ENCODE results near the gene LCP1.

The LCP1 gene

GRCh38 chr13:46195016-46195415, 13.0 kb upstream of the LCP1 start:
- no peak overlapping the region for H3K27ac ChIP-seq (ENCODE audit: extremely low read depth, low read depth, low read length)
- no peak for TF ChIP-seq ZNF600 (tag by site-specific recombination; IDR thresholded peaks at IDR 0.05)
- TF ChIP-seq SALL2 (tag by site-specific recombination; IDR thresholded peaks at IDR 0.05; ENCODE audit: borderline replicate concordance): no peak
- no peak for TF ChIP-seq ZNF274 (IDR thresholded peaks at IDR 0.05; ENCODE audit: low read length)
- TF ChIP-seq ZNF274 (tag by site-specific recombination; IDR thresholded peaks at IDR 0.05; ENCODE audit: borderline replicate concordance): no peak
- TF ChIP-seq WT1 (tag by site-specific recombination; IDR thresholded peaks at IDR 0.05): no peak
- TF ChIP-seq BCL11B (tag by site-specific recombination; IDR thresholded peaks at IDR 0.05; ENCODE audit: low read depth): no peak
- no peak for TF ChIP-seq HIC1 (tag by site-specific recombination; IDR thresholded peaks at IDR 0.05)
- no peak for TF ChIP-seq ZNF426 (tag by site-specific recombination; IDR thresholded peaks at IDR 0.05)
- no peaks in the 10 kb centered on the region for H3K4me1 ChIP-seq (ENCODE audit: control insufficient read depth, insufficient read depth, low read length)
- no peaks in the 10 kb centered on the region for H3K36me3 ChIP-seq (ENCODE audit: control insufficient read depth in 2 of 2, insufficient read depth in 1 of 2, low read length in 2 of 2)
- H3K9me3 ChIP-seq (ENCODE audit: control insufficient read depth, insufficient read depth, low read depth, low read length): no peaks in the 10 kb centered on the region
- CTCF ChIA-PET: no interaction called here
- POLR2A ChIA-PET: no interaction called here
- H3K4me3 ChIP-seq (ENCODE audit: low read depth, low read length): no peak overlapping the region

GRCh38 chr13:46192412-46192811, 10.4 kb upstream of the LCP1 start:
- ChIA-PET CTCF (no interaction called here), POLR2A (no interaction called here)
- Histone ChIP-seq H3K4me3 (ENCODE audit: low read depth, low read length) (no peak overlapping the region), H3K36me3 (ENCODE audit: control insufficient read depth in 2 of 2, insufficient read depth in 1 of 2, low read length in 2 of 2) (no peaks in the 10 kb centered on the region), H3K27ac (ENCODE audit: extremely low read depth, low read depth, low read length) (no peak overlapping the region), H3K4me1 (ENCODE audit: control insufficient read depth, insufficient read depth, low read length) (no peaks in the 10 kb centered on the region), H3K9me3 (ENCODE audit: control insufficient read depth, insufficient read depth, low read depth, low read length) (no peaks in the 10 kb centered on the region)
- TF ChIP-seq PRDM1 (tag by site-specific recombination; IDR thresholded peaks at IDR 0.05): no peak
- no peak for TF ChIP-seq ZNF513 (tag by site-specific recombination; IDR thresholded peaks at IDR 0.05)
- TF ChIP-seq ZNF654 (tag by site-specific recombination; IDR thresholded peaks at IDR 0.05; ENCODE audit: low read depth): no peak
- TF ChIP-seq TSHZ1 (tag by site-specific recombination; IDR thresholded peaks at IDR 0.05; ENCODE audit: borderline replicate concordance): no peak
- no peak for TF ChIP-seq HOXD13 (CRISPR knock-in tag; IDR thresholded peaks at IDR 0.05; ENCODE audit: borderline replicate concordance)
- no peak for TF ChIP-seq ZNF146 (tag by site-specific recombination; IDR thresholded peaks at IDR 0.05)
- TF ChIP-seq ZNF830 (tag by site-specific recombination; IDR thresholded peaks at IDR 0.05; ENCODE audit: low read depth): no peak

- H3K9me3 ChIP-seq (ENCODE audit: control insufficient read depth, insufficient read depth, low read depth, low read length): no peaks in the 10 kb centered on the region
- no peaks in the 10 kb centered on the region for H3K4me1 ChIP-seq (ENCODE audit: control insufficient read depth, insufficient read depth, low read length)
- H3K36me3 ChIP-seq (ENCODE audit: control insufficient read depth in 2 of 2, insufficient read depth in 1 of 2, low read length in 2 of 2): no peaks in the 10 kb centered on the region
- ChIA-PET CTCF (interaction anchor here (0.7 to 2.3 kb wide), 2 partner anchors 18 to 25 kb away, joined by 3 to 9 read pairs; no protein-coding TSS in a partner anchor), POLR2A (no interaction called here)
- no peak overlapping the region for H3K27ac ChIP-seq (ENCODE audit: extremely low read depth, low read depth, low read length)
- H3K4me3 ChIP-seq (ENCODE audit: low read depth, low read length): no peak overlapping the region
- TF ChIP-seq ZNF677 (tag by site-specific recombination; IDR thresholded peaks at IDR 0.05) (no peak), ZNF114 (tag by site-specific recombination; IDR thresholded peaks at IDR 0.05) (no peak), ZNF324 (tag by site-specific recombination; IDR thresholded peaks at IDR 0.05) (no peak), BCL11B (tag by site-specific recombination; IDR thresholded peaks at IDR 0.05; ENCODE audit: low read depth) (no peak), ZNF416 (tag by site-specific recombination; IDR thresholded peaks at IDR 0.05) (no peak), ZNF701 (tag by site-specific recombination; IDR thresholded peaks at IDR 0.05) (no peak), ZNF146 (tag by site-specific recombination; IDR thresholded peaks at IDR 0.05) (no peak), ZNF350 (tag by site-specific recombination; IDR thresholded peaks at IDR 0.05) (no peak)
These were observed 3.7 kb upstream of the LCP1 start for GRCh38 chr13:46185634-46186033.
